GM12891 (cell line): Measurements from ENCODE around the gene TRMT44.

ENCODE experiments used
- DNase-seq: peaks from one replicate; pipeline ENCODE4 v3.0.0; 2011; ENCODE audit warnings: low spot score; ENCODE audit not compliant: insufficient read length
- FAIRE-seq: peaks from 2 replicates; lab custom pipeline; 2011; peaks lifted over from hg19 to GRCh38; lab: Jason Lieb, UNC
- PAX5 ChIP-seq: IDR thresholded peaks from 2 replicates; pipeline ENCODE4 v1.6.1; 2011; ENCODE audit warnings: low read length, moderate library complexity, mild to moderate bottlenecking; ENCODE audit not compliant: insufficient read depth, severe bottlenecking
- POLR2A ChIP-seq: IDR thresholded peaks from 2 replicates; pipeline ENCODE4 v1.6.1; 2011; ENCODE audit warnings: low read depth, low read length, control low read depth
- POLR2AphosphoS5 ChIP-seq: IDR thresholded peaks from 2 replicates; pipeline ENCODE4 v1.6.1; 2011; ENCODE audit warnings: low read depth, low read length, control low read depth
- POU2F2 ChIP-seq: IDR thresholded peaks from 2 replicates; pipeline ENCODE4 v1.6.1; 2011; ENCODE audit warnings: low read depth, mild to moderate bottlenecking, control low read depth, low read length, moderate library complexity
- SPI1 ChIP-seq: IDR thresholded peaks from 2 replicates; pipeline ENCODE4 v1.6.1; 2011; ENCODE audit warnings: low read depth, low read length, control low read depth
- TAF1 ChIP-seq: IDR thresholded peaks from 2 replicates; pipeline ENCODE4 v1.6.1; 2011; ENCODE audit warnings: low read depth, low read length, control low read depth

Gene TRMT44

DNA sequence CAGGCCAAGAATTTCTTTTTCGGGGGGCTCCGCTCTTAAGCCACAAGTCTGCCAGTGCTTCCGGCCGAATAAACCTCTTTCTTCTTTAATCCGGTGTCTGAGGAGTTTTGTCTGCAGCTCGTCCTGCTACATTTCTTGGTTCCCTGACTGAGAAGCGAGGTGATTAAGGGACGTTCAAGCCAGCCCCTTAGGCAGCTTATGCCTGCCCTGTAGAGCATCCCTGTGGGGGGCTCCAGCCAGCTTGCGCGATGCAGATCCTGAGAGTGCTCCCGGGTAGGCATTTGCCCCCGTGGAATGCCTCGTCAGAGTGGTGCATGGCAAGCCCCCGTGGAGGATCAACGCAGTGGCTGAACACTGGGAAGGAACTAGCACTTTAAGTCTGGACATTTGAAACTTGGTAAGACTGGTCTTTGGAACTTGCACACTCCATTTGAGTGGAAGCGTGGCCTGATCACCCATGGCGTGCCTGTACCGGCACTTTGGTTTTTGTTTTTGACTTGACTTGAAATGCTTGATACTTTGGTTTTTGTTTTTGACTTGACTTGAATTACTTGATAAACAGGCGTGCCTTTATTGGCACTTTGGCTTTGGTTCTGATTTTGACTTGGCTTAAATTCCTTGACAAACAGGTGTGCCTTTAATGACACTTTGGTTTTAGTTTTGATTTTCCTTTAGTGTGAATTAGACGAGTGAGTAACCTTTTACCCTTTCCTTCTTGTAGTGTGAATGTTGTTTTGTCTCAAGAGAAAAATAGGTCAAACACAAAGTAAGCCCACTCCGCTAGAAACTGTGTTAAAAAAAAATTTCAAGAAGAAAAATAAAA lies 6.1 kb upstream of the TRMT44 start:
- no peak for FAIRE-seq
- no peak for TF ChIP-seq TAF1
- no peak for TF ChIP-seq POLR2AphosphoS5
- TF ChIP-seq POLR2A = no peak
- no peak for TF ChIP-seq SPI1
- TF ChIP-seq POU2F2 = no peak

GRCh38 chr4:8435656-8436121 lies 4.9 kb upstream of the TRMT44 start:
- TF ChIP-seq SPI1 (peak; percentile 50; the same call in 1 of the 2 replicates), POLR2AphosphoS5 (0 out of 2 replicates have a peak, but pooled peaks have one; percentile 49), POLR2A (0 out of 2 replicates have a peak, but pooled peaks have one; percentile 41), TAF1 (0 out of 2 replicates have a peak, but pooled peaks have one; percentile 36), PAX5 (no peak), POU2F2 (peak; percentile 93)
- peak; percentile 86 for FAIRE-seq
- peak; percentile 44 for DNase-seq

More for the DNA sequence above, 6.1 kb upstream of the TRMT44 start:
- no peak for DNase-seq

DNA sequence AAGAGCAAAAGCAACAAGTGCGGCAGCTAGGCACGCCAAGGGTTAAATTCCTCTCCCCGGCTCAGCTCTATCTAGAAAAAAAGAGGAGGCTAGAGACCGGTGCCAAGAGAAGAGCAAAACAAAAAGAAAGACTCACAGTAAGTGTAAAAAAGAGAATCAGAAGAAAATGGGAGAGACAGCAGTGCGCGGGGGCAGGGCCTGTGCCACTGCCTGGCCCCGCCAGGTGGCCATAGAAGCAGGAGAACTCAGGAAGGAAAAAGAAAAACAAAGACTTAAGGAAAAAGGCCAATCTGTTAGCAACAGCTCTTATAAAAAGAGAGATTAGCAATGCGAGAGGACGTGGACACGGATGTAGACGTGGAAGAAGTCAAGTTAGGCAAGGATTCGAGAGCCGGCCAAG lies 3.3 kb upstream of the TRMT44 start:
- no peak for FAIRE-seq
- no peak for DNase-seq
- no peak for TF ChIP-seq POLR2AphosphoS5
- TF ChIP-seq POLR2A = no peak
- no peak for TF ChIP-seq POU2F2
- TF ChIP-seq TAF1 = no peak
- no peak for TF ChIP-seq SPI1
- no peak for TF ChIP-seq PAX5

DNA sequence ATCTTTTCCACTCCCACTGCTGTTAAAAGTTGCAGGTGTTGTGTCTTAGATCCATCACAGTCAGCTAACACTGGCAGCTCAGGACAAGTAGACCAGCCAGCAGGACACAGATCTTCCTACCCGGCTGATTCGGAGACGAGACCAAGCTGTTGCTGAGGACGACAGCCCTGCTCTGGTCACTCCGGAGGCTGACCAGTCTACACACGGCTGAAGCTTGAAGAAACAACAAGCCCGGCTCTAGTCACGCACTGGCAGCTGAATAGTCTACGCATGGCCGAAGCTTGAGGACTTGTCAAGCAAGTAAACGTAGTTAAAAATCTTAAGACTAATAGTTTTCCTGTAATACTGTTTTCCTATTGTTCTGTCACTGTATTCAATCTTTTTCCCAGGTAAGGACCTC lies 1.8 kb upstream of the TRMT44 start:
- FAIRE-seq = no peak
- no peak for DNase-seq
- no peak for TF ChIP-seq TAF1
- no peak for TF ChIP-seq POLR2AphosphoS5
- TF ChIP-seq POLR2A = no peak
- no peak for TF ChIP-seq SPI1
- no peak for TF ChIP-seq POU2F2
- no peak for TF ChIP-seq PAX5

- TF ChIP-seq PAX5 (no peak), TAF1 (no peak), POLR2A (no peak), SPI1 (no peak), POU2F2 (no peak), POLR2AphosphoS5 (no peak)
- FAIRE-seq (no peak), DNase-seq (no peak)
Observed at GRCh38 chr4:8439168-8439567, 1.4 kb upstream of the TRMT44 start.

GRCh38 chr4:8439914-8440491 lies 574 bp upstream of the TRMT44 start:
- TF ChIP-seq POLR2AphosphoS5 (no peak), POLR2A (no peak), PAX5 (no peak), SPI1 (no peak), TAF1 (no peak), POU2F2 (no peak)
- FAIRE-seq (no peak), DNase-seq (no peak)

GRCh38 chr4:8441499-8442091 lies 1.0 kb downstream of the TRMT44 start:
- FAIRE-seq = peak; percentile 43
- no peak for TF ChIP-seq POLR2A
- TF ChIP-seq POLR2AphosphoS5 = no peak
- no peak for TF ChIP-seq SPI1
- no peak for TF ChIP-seq PAX5
- TF ChIP-seq POU2F2 = no peak
- TF ChIP-seq TAF1 = no peak
- DNase-seq = no peak

- TF ChIP-seq POLR2AphosphoS5 (no peak), TAF1 (no peak), SPI1 (no peak), PAX5 (no peak), POLR2A (no peak), POU2F2 (no peak)
- no peak for FAIRE-seq
- DNase-seq = no peak
Observed at GRCh38 chr4:8442596-8443358, 2.2 kb downstream of the TRMT44 start.

DNA sequence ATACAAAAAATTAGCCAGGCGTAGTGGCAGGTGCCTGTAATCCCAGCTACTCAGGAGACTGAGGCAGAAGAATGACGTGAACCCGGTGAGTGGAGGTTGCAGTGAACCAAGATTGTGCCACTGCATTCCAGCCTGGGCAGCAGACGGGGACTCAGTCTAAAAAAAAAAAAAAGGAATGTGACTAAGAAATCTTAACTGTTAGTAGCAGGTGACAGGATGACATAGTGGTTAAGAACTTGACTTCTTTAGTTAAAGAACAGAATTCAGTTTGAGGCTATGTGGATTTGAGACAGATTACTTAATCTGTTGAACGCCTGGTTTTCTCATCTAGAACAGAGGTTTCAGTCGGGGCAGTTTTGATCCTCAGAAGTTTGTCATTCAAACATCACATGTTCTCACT lies 3.2 kb downstream of the TRMT44 start:
- no peak for TF ChIP-seq POU2F2
- FAIRE-seq (no peak), DNase-seq (no peak)

DNA sequence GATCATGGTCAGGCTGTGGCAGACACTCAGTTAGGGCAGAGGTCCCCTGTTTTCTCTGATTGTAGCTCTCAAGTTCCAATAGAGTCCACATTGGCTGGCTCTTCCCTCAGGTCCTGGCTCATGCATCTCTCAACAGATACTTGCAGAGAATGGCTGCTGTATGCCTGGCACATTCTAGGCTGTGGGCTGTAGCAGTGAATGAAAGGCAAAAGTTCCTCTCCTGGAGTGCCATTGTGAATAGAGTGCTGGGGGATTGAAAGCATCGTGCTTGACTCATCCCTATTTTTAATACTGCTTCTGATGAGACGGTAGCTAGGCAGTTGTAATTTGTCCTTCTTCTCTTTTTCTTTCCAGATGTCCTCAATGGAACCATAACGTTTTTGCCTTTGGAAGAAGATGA lies 5.5 kb downstream of the TRMT44 start:
- TF ChIP-seq TAF1 = no peak
- no peak for TF ChIP-seq PAX5
- no peak for TF ChIP-seq POLR2AphosphoS5
- no peak for TF ChIP-seq POU2F2
- no peak for TF ChIP-seq POLR2A
- TF ChIP-seq SPI1 = no peak
- FAIRE-seq (no peak), DNase-seq (no peak)
